Ishikawa (cell line): ENCODE results near the gene LRBA.

Experiments used
- CEBPB ChIP-seq: IDR thresholded peaks from 2 replicates; pipeline ENCODE4 v1.6.1; 2012
- CREB1 ChIP-seq: IDR thresholded peaks from 2 replicates; pipeline ENCODE4 v1.6.1; 2012; ENCODE audit warnings: low read depth
- EGR1 ChIP-seq: IDR thresholded peaks from 2 replicates; pipeline ENCODE4 v1.6.1; 2012
- EP300 ChIP-seq: IDR thresholded peaks from 2 replicates; pipeline ENCODE4 v1.6.1; 2012; ENCODE audit warnings: borderline replicate concordance
- FOXM1 ChIP-seq: IDR thresholded peaks from 2 replicates; pipeline ENCODE4 v1.6.1; 2012; ENCODE audit warnings: low read depth, borderline replicate concordance
- MAX ChIP-seq: IDR thresholded peaks from 2 replicates; pipeline ENCODE4 v1.6.1; 2012
- RAD21 ChIP-seq: IDR thresholded peaks from 2 replicates; pipeline ENCODE4 v1.6.1; 2012; ENCODE audit warnings: low read depth
- REST ChIP-seq: IDR thresholded peaks from 2 replicates; pipeline ENCODE4 v1.6.1; 2012; ENCODE audit warnings: low read depth, mild to moderate bottlenecking
- TAF1 ChIP-seq: IDR thresholded peaks from 2 replicates; pipeline ENCODE4 v1.6.1; 2012; ENCODE audit warnings: low read depth, mild to moderate bottlenecking
- TCF12 ChIP-seq: IDR thresholded peaks from 2 replicates; pipeline ENCODE4 v1.6.1; 2012; ENCODE audit warnings: low read depth
- TEAD4 ChIP-seq: IDR thresholded peaks from 2 replicates; pipeline ENCODE4 v1.6.1; 2012
- USF1 ChIP-seq: IDR thresholded peaks from 2 replicates; pipeline ENCODE4 v1.6.1; 2012
- YY1 ChIP-seq: IDR thresholded peaks from 2 replicates; pipeline ENCODE4 v1.6.1; 2012; ENCODE audit warnings: low read depth
- ZBTB7A ChIP-seq: IDR thresholded peaks from 2 replicates; pipeline ENCODE4 v1.6.1; 2012; ENCODE audit warnings: low read depth

GRCh38 chr4:150477869-150478268 lies 537.2 kb downstream of the LRBA start:
- no peak for TF ChIP-seq REST
- no peak for TF ChIP-seq EP300
- TF ChIP-seq YY1 = no peak
- TF ChIP-seq EGR1 = no peak
- TF ChIP-seq MAX = no peak
- no peak for TF ChIP-seq FOXM1
- no peak for TF ChIP-seq TAF1
- TF ChIP-seq RAD21 = no peak
- TF ChIP-seq TCF12 = no peak
- no peak for TF ChIP-seq CEBPB
- TF ChIP-seq CREB1 = no peak
- TF ChIP-seq ZBTB7A = no peak
- TF ChIP-seq USF1 = no peak
- no peak for TF ChIP-seq TEAD4
